HG02973 (cell line): ENCODE results near the gene ECM1.

ENCODE experiments used
- ATAC-seq: cut with Tn5 transposase; IDR thresholded peaks from one replicate; pipeline ENCODE4 v1.9.1; 2021; ENCODE audit warnings: moderate library complexity; ENCODE audit not compliant: unreplicated experiment

The ECM1 gene

DNA sequence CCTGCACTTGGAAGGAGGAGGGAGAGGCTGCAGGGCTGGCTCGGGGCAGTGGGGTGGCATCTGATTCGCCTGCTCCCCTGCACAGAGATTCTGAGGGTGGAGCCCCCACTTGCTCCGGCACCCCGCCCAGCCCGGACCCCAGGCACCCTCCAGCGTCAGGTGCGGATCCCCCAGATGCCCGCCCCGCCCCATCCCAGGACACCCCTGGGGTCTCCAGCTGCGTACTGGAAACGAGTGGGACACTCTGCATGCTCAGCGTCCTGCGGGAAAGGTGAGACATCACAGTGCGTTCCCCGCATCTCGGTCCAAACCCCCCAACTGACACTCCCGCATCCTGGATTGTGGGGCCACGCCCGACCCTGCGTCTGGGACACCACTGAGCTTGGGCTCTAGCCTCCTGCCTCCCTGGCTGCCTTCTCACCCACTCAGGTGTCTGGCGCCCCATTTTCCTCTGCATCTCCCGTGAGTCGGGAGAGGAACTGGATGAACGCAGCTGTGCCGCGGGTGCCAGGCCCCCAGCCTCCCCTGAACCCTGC, 49.2 kb downstream of the ECM1 start:
- ATAC-seq, result no peak

- no peak for ATAC-seq
Measured at GRCh38 chr1:150557813-150558212, 49.9 kb downstream of the ECM1 start.

DNA sequence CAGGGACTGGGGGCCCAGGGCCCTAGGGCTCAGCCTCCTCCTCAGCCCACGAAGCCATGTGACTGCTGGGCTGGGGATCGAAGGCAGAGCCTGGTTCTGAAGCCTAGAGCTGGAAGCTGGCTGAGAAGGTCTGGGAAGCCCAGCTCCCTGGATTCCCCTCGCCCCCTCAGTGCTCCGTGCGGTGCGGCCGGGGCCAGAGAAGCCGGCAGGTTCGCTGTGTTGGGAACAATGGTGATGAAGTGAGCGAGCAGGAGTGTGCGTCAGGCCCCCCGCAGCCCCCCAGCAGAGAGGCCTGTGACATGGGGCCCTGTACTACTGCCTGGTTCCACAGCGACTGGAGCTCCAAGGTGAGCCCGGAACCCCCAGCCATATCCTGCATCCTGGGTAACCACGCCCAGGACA, 50.4 kb downstream of the ECM1 start:
- no peak for ATAC-seq

DNA sequence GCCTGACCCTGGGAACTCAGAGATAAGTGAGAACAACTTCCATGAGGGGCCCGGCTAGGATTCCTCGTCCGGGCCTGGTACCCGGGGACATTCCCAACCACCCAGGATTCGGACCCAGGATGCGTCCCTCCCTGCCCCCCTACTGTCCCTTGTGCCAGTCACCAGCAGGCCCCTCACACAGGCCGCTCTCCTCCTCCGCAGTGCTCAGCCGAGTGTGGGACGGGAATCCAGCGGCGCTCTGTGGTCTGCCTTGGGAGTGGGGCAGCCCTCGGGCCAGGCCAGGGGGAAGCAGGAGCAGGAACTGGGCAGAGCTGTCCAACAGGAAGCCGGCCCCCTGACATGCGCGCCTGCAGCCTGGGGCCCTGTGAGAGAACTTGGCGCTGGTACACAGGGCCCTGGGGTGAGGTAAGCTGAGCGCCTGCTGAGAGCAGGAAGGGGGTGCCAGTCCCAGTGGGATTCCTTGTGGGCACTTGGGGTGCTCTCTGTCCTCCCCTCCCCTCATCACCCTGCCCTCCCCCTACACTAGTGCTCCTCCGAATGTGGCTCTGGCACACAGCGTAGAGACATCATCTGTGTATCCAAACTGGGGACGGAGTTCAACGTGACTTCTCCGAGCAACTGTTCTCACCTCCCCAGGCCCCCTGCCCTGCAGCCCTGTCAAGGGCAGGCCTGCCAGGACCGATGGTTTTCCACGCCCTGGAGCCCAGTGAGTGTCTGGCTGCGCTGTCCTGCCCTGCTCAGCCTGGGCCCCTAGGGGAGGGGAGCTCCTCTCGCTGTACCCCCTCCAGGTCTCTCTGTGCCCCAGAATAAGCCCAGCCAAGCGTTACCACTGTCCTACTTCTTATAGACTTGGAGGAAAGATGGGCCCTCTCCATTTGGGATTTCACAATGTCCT, 51.1 kb downstream of the ECM1 start:
- no peak for ATAC-seq

- ATAC-seq, result no peak
Measured at GRCh38 chr1:150559656-150560010, 51.7 kb downstream of the ECM1 start.

DNA sequence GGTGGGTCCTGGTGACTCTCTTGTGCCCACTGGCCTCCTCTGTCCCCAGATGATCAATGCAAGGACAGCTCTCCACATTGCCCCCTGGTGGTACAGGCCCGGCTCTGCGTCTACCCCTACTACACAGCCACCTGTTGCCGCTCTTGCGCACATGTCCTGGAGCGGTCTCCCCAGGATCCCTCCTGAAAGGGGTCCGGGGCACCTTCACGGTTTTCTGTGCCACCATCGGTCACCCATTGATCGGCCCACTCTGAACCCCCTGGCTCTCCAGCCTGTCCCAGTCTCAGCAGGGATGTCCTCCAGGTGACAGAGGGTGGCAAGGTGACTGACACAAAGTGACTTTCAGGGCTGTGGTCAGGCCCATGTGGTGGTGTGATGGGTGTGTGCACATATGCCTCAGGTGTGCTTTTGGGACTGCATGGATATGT, 52.1 kb downstream of the ECM1 start:
- no peak for ATAC-seq

GRCh38 chr1:150560576-150561253, 52.8 kb downstream of the ECM1 start:
- peak; percentile 28 for ATAC-seq

DNA sequence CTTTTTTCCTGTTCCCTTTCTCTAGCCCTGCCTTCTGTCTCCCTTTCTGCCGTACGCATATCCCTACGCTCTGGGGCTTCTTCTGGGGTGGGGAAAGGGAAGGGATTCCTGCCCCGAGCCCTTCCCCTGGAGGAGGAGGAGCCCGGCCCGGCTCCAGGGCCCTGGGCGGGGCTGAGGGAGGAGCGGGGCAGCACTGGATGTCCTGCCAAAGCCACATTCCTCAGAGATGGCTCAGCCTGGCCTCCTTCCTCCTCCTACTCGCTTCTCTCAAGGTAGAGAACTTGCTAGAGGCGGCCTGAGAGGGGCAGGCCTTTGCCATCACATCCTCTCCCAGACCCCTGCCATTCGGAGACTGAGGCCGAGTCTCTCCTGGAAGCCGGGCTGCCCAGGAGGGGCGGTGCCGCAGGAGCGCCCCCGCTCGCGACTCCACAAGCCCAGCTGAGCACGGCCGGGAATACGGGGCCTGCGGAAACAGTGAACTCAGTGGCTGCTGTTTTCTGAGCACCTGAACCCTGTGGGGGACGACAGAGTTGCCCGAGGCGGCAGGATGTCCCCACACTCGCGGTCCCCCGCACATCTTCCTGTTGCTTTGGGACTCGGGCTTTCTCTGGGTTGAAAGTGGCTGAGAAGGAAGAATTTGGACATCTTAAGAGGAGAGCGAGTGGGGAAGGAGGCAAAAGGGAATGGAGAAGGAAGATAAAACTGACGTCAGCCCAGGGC, 53.5 kb downstream of the ECM1 start:
- ATAC-seq, result no peak

DNA sequence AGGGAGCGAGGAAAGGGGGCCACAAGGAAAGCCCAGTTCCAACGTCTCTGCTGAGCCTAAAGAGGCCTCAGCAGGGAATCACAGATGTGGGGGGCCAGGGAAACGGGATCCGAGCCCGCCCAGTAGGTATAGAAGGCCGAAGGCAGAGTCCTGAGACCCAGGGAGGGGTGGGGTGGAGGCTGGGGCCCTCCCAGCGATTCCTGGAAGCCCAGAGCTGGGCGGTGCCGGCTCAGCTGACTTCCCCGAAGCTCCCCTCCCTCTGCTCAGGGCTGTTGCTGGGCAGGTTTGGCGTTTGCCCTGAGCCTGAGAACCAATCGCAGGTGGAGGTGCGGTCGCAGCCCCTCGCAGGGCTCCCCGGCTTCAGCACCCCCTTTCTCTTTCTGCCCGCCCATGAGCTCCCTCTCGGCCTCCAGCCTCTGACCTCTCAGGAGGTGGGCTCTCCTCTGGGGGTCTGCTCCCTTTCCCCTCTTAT, 54.1 kb downstream of the ECM1 start:
- ATAC-seq, result peak; percentile 32

GRCh38 chr1:150562446-150563339, 54.8 kb downstream of the ECM1 start:
- ATAC-seq, result peak; percentile 21
